SH-SY5Y (cell line): ENCODE results near the gene DNAH2.

Experiments used
- GATA2 ChIP-seq: IDR thresholded peaks from 2 replicates; pipeline ENCODE4 v1.6.1; 2011; ENCODE audit warnings: mild to moderate bottlenecking, low read depth, low read length
- GATA3 ChIP-seq: IDR thresholded peaks from 2 replicates; pipeline ENCODE4 v1.6.1; 2011; ENCODE audit warnings: low read depth, mild to moderate bottlenecking, low read length, moderate library complexity

DNA sequence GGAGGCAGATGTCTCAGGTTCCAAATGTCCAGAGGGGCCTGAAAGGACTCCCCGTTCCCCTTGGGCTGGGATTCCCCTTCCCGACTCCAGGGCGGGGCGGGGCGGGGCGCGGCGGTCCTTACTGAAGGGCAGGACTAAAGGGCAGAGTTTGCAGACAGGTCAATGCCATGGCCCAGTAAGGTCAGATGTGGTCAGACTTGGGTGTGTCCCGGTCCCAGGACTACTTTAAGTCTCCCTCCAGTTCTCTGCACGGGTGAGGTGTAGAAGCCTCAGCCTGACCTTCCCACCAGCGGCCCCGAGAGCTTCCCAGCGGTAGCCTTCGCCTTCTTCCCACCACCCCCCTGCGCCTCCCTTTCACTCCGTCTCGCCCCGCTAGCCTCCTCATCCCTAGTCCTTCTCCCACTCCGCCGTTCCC, 117.0 kb downstream of the DNAH2 start:
- TF ChIP-seq GATA3 (no peak), GATA2 (no peak)
